HEK293T (cell line): Measurements from ENCODE around the gene NET1.

Source experiments
- FOXA1 ChIP-seq: fragments of 450-650 bp; IDR thresholded peaks from 2 replicates; pipeline ENCODE4 v1.6.1; 2016; ENCODE audit warnings: mild to moderate bottlenecking
- FOXM1 ChIP-seq: fragments of 450-650 bp; IDR thresholded peaks from 2 replicates; pipeline ENCODE4 v1.6.1; 2017; ENCODE audit warnings: mild to moderate bottlenecking, borderline replicate concordance
- PKNOX1 ChIP-seq: fragments of 450-650 bp; IDR thresholded peaks from 2 replicates; pipeline ENCODE4 v1.6.1; 2016
- ZNF384 ChIP-seq: fragments of 450-650 bp; IDR thresholded peaks from 2 replicates; pipeline ENCODE4 v1.6.1; 2016

GRCh38 chr10:5393529-5393928 is 18.8 kb upstream of the NET1 start:
- TF ChIP-seq ZNF384, result no peak
- no peak for TF ChIP-seq PKNOX1
- TF ChIP-seq FOXA1, result no peak
- TF ChIP-seq FOXM1, result no peak
